ENCODE data around the gene RPP21.

RPP21 gene

DNA sequence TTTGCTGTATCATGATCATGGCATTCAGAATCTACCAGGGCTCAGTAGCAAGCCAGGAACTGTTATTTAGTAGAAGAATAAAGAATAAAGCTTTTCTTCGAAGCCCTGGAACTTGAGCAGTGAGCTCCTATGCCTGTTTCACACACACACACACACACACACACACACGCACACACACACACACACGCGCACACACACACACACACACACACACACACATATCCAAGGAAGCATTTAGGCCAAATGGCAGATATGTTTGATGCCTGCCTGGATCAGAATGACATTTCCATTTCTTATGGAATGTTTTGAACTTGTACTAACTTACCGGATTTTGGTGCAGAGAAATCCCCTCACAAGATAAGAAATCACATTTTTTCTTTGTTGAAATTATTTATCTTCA lies 35.5 kb downstream of the RPP21 start:
- DNase-seq, result no peak

DNA sequence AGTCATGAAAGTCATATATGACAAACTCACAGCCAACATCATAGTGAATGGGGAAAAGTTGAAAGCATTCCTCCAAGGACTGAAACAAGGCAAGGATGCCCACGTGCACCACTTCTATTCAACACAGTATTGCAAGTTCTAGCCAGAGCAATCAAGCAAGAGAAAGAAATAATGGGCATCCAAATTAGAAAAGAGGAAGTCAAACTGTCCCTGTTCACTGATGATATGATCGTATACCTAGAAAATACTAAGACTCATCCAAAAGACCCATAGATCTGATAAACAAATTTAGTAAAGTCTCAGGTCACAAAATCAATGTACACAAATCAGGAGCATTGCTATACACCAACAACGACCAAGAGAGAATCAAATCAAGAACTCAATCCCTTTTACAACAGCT lies 41.2 kb downstream of the RPP21 start:
- no peak for DNase-seq

DNA sequence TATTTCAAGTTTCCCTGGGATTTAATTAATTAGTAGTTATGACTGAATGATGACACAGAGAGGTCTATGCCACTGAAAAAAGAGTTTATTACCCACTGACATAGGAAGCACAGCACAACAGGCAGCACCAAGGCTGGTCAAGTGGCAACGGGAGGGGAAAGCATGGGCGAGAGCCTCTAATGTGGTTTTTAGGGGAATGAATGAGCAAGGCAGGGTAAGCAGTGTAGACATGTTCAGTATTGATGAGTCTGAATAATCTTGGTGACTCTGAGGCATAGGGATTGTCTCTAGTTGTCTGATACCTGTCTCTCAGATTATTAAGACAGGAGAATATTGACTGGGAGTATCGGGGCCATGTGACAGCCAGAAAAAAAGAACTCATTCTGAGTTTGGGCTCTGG lies 46.3 kb downstream of the RPP21 start:
- DNase-seq, result no peak

DNA sequence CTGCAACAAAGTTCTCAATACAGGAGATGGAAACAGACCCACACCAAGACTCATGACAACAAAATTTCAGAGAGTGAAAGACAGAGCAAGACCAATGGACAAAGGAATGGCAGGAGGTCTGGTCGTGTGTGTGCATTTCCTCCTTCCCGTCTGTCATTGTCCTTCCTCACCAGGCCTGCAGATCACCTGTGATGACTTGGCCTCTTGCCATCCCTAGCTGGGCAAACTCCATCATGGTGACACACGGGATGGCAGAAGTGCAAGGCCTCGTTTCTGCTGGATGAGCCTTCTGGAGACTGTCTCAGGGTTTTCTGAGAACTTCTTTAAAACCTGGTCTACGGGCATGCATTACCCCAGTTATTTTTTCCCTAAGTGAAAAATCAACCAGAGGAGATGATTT lies 49.2 kb downstream of the RPP21 start:
- no peak for DNase-seq

All from fibroblast of skin of back (primary cell).